ENCODE measurements around the gene RGS6.

RGS6 gene

DNA sequence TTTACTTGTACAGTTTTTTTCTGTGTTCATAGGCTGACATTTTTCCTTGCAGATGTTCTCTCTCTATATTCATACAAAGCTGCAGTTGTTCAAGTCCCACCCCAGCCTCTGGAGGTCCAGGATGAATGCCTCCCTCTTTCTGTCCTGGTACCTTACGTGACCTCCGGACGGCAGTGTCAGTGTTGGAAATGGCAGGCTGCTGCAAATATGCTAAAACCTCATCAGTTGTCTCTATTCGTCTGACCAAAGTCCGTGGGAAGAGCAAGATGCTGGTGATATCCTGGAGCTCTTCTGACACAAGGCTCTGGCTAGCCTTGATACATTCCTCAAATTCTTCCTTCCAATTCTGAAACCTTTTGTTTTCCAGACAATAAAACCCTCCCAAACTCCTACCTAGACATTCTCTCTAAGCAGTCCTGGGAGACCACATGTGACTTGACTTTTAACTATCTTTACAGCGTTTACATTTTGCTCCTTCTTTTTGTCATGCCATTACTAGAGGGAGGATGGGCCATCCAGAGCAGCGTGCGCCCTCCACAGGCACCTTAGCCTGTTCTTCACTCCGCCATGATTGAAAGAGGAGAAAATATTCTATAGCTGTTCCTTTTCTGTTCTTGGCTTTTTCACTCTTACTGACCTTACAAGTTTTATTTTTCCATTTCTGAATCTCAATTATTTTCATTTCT lies 143.6 kb downstream of the RGS6 start:
- no peak overlapping the region for H3K23ac ChIP-seq (ENCODE audit: low read length)
- no peak overlapping the region for H2AK5ac ChIP-seq (ENCODE audit: low read length)
- H2AFZ ChIP-seq (ENCODE audit: insufficient read depth, low read length, poor library complexity) = no peak overlapping the region
- H3K27me3 ChIP-seq (ENCODE audit: insufficient read depth, low read length) = no peaks in the 10 kb centered on the region
- H3K4me3 ChIP-seq (ENCODE audit: low read depth, low read length) = no peak overlapping the region
- H3K14ac ChIP-seq (ENCODE audit: low read length) = no peak overlapping the region
- no peak overlapping the region for H4K12ac ChIP-seq (ENCODE audit: low read depth, low read length)
- no peaks in the 10 kb centered on the region for H3K79me1 ChIP-seq (ENCODE audit: low read length)
- no peak overlapping the region for H2BK120ac ChIP-seq (ENCODE audit: insufficient read depth, low read length, poor library complexity)
- H3K9ac ChIP-seq (ENCODE audit: low read length) = no peak overlapping the region
- H3K27ac ChIP-seq (ENCODE audit: low read depth, low read length) = no peak overlapping the region
- peak in 1 of 2 donors; percentile 11 for DNase-seq
- no peak overlapping the region for H4K8ac ChIP-seq (ENCODE audit: low read depth, low read length)
- H3K36me3 ChIP-seq (ENCODE audit: control insufficient read depth in 1 of 2, insufficient read depth in 2 of 2, low read length in 2 of 2) = no peaks in the 10 kb centered on the region
- WGBS (ENCODE audit: extremely low coverage, insufficient coverage, insufficient read length) = no CpG with 5 or more reads among the region's 9 CpGs
- H3K9me3 ChIP-seq (ENCODE audit: insufficient read depth, low read depth, low read length) = no peaks in the 10 kb centered on the region
- H3K79me2 ChIP-seq (ENCODE audit: control insufficient read depth, insufficient read depth, low read length, poor library complexity) = no peaks in the 10 kb centered on the region
- no peak overlapping the region for H2BK12ac ChIP-seq (ENCODE audit: low read length)
- H3K4me2 ChIP-seq (ENCODE audit: low read length) = no peak overlapping the region
- no peak overlapping the region for H3K4ac ChIP-seq (ENCODE audit: low read depth, low read length)
- H4K91ac ChIP-seq (ENCODE audit: low read depth, low read length) = no peak overlapping the region
- H3K4me1 ChIP-seq (ENCODE audit: control insufficient read depth in 1 of 2, insufficient read depth in 2 of 2, low read length in 2 of 2) = no peaks in the 10 kb centered on the region
- H2BK5ac ChIP-seq (ENCODE audit: low read depth, low read length, poor library complexity) = no peak overlapping the region
- H3K18ac ChIP-seq (ENCODE audit: low read length) = no peak overlapping the region

- H4K8ac ChIP-seq (ENCODE audit: low read depth, low read length) = no peak overlapping the region
- H3K4me3 ChIP-seq (ENCODE audit: low read depth, low read length) = no peak overlapping the region
- no peak overlapping the region for H4K12ac ChIP-seq (ENCODE audit: low read depth, low read length)
- H3K27me3 ChIP-seq (ENCODE audit: insufficient read depth, low read length) = no peaks in the 10 kb centered on the region
- no peak overlapping the region for H2BK120ac ChIP-seq (ENCODE audit: insufficient read depth, low read length, poor library complexity)
- no peaks in the 10 kb centered on the region for H3K79me2 ChIP-seq (ENCODE audit: control insufficient read depth, insufficient read depth, low read length, poor library complexity)
- no peaks in the 10 kb centered on the region for H3K9me3 ChIP-seq (ENCODE audit: insufficient read depth, low read depth, low read length)
- H3K14ac ChIP-seq (ENCODE audit: low read length) = no peak overlapping the region
- H3K4ac ChIP-seq (ENCODE audit: low read depth, low read length) = no peak overlapping the region
- no peak overlapping the region for H2AFZ ChIP-seq (ENCODE audit: insufficient read depth, low read length, poor library complexity)
- no peak overlapping the region for H3K18ac ChIP-seq (ENCODE audit: low read length)
- no peak overlapping the region for H4K91ac ChIP-seq (ENCODE audit: low read depth, low read length)
- H2BK5ac ChIP-seq (ENCODE audit: low read depth, low read length, poor library complexity) = no peak overlapping the region
- H3K23ac ChIP-seq (ENCODE audit: low read length) = no peak overlapping the region
- no peak overlapping the region for H2BK12ac ChIP-seq (ENCODE audit: low read length)
- no peak for DNase-seq
- no CpG with 5 or more reads among the region's 1 CpG for WGBS (ENCODE audit: extremely low coverage, insufficient coverage, insufficient read length)
- no peak overlapping the region for H3K27ac ChIP-seq (ENCODE audit: low read depth, low read length)
- no peak overlapping the region for H3K9ac ChIP-seq (ENCODE audit: low read length)
- H3K4me1 ChIP-seq (ENCODE audit: control insufficient read depth in 1 of 2, insufficient read depth in 2 of 2, low read length in 2 of 2) = no peaks in the 10 kb centered on the region
- H3K4me2 ChIP-seq (ENCODE audit: low read length) = no peak overlapping the region
- H3K79me1 ChIP-seq (ENCODE audit: low read length) = no peaks in the 10 kb centered on the region
- H3K36me3 ChIP-seq (ENCODE audit: control insufficient read depth in 1 of 2, insufficient read depth in 2 of 2, low read length in 2 of 2) = no peaks in the 10 kb centered on the region
- no peak overlapping the region for H2AK5ac ChIP-seq (ENCODE audit: low read length)
These were observed 148.9 kb downstream of the RGS6 start for GRCh38 chr14:72081137-72081536.

GRCh38 chr14:72084935-72085334 lies 152.7 kb downstream of the RGS6 start:
- Histone ChIP-seq H3K23ac (ENCODE audit: low read length) (no peak overlapping the region), H2BK12ac (ENCODE audit: low read length) (no peak overlapping the region), H3K14ac (ENCODE audit: low read length) (no peak overlapping the region), H4K12ac (ENCODE audit: low read depth, low read length) (no peak overlapping the region), H3K4me3 (ENCODE audit: low read depth, low read length) (no peak overlapping the region), H4K8ac (ENCODE audit: low read depth, low read length) (no peak overlapping the region), H2AK5ac (ENCODE audit: low read length) (no peak overlapping the region), H3K4ac (ENCODE audit: low read depth, low read length) (no peak overlapping the region), H3K27ac (ENCODE audit: low read depth, low read length) (no peak overlapping the region), H2BK5ac (ENCODE audit: low read depth, low read length, poor library complexity) (no peak overlapping the region), H3K4me1 (ENCODE audit: control insufficient read depth in 1 of 2, insufficient read depth in 2 of 2, low read length in 2 of 2) (no peaks in the 10 kb centered on the region), H3K79me1 (ENCODE audit: low read length) (no peaks in the 10 kb centered on the region), H3K9me3 (ENCODE audit: insufficient read depth, low read depth, low read length) (no peaks in the 10 kb centered on the region), H3K9ac (ENCODE audit: low read length) (no peak overlapping the region), H2BK120ac (ENCODE audit: insufficient read depth, low read length, poor library complexity) (no peak overlapping the region), H3K27me3 (ENCODE audit: insufficient read depth, low read length) (no peaks in the 10 kb centered on the region), H3K79me2 (ENCODE audit: control insufficient read depth, insufficient read depth, low read length, poor library complexity) (no peaks in the 10 kb centered on the region), H3K18ac (ENCODE audit: low read length) (no peak overlapping the region), H2AFZ (ENCODE audit: insufficient read depth, low read length, poor library complexity) (no peak overlapping the region), H3K4me2 (ENCODE audit: low read length) (no peak overlapping the region), H4K91ac (ENCODE audit: low read depth, low read length) (no peak overlapping the region), H3K36me3 (ENCODE audit: control insufficient read depth in 1 of 2, insufficient read depth in 2 of 2, low read length in 2 of 2) (no peaks in the 10 kb centered on the region)
- WGBS (ENCODE audit: extremely low coverage, insufficient coverage, insufficient read length) = no CpG with 5 or more reads among the region's 8 CpGs
- no peak for DNase-seq

DNA sequence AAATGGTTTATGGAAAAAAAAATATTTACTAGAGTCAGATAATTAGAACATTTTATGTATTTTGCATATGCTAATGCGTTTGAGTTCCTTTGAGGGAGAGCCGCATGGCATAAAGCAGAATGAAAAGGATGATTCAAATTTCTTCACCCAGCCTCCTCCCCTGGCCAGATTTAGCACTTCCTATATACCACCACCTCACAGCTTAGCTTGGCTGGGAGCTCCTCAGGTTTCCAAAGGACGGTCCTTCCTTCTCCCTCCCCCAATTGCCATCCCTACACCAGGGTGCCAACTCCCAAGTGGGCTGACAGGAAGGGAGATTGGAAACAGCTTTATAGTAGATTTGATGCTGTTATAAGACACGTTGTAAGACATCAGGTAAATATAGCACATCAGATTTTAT lies 157.4 kb downstream of the RGS6 start:
- H3K79me2 ChIP-seq (ENCODE audit: control insufficient read depth, insufficient read depth, low read length, poor library complexity) = no peaks in the 10 kb centered on the region
- no peak overlapping the region for H2AK5ac ChIP-seq (ENCODE audit: low read length)
- no peak overlapping the region for H4K91ac ChIP-seq (ENCODE audit: low read depth, low read length)
- H3K23ac ChIP-seq (ENCODE audit: low read length) = no peak overlapping the region
- no peak overlapping the region for H2BK5ac ChIP-seq (ENCODE audit: low read depth, low read length, poor library complexity)
- no peak for DNase-seq
- H3K4me3 ChIP-seq (ENCODE audit: low read depth, low read length) = no peak overlapping the region
- no peaks in the 10 kb centered on the region for H3K27me3 ChIP-seq (ENCODE audit: insufficient read depth, low read length)
- H3K4me2 ChIP-seq (ENCODE audit: low read length) = no peak overlapping the region
- no peaks in the 10 kb centered on the region for H3K79me1 ChIP-seq (ENCODE audit: low read length)
- WGBS (ENCODE audit: extremely low coverage, insufficient coverage, insufficient read length) = no CpG with 5 or more reads among the region's 4 CpGs
- no peaks in the 10 kb centered on the region for H3K36me3 ChIP-seq (ENCODE audit: control insufficient read depth in 1 of 2, insufficient read depth in 2 of 2, low read length in 2 of 2)
- H3K4ac ChIP-seq (ENCODE audit: low read depth, low read length) = no peak overlapping the region
- H2BK12ac ChIP-seq (ENCODE audit: low read length) = no peak overlapping the region
- no peak overlapping the region for H3K9ac ChIP-seq (ENCODE audit: low read length)
- H2BK120ac ChIP-seq (ENCODE audit: insufficient read depth, low read length, poor library complexity) = no peak overlapping the region
- H3K9me3 ChIP-seq (ENCODE audit: insufficient read depth, low read depth, low read length) = no peaks in the 10 kb centered on the region
- no peak overlapping the region for H3K27ac ChIP-seq (ENCODE audit: low read depth, low read length)
- H3K18ac ChIP-seq (ENCODE audit: low read length) = no peak overlapping the region
- H3K14ac ChIP-seq (ENCODE audit: low read length) = no peak overlapping the region
- H4K12ac ChIP-seq (ENCODE audit: low read depth, low read length) = no peak overlapping the region
- H3K4me1 ChIP-seq (ENCODE audit: control insufficient read depth in 1 of 2, insufficient read depth in 2 of 2, low read length in 2 of 2) = no peaks in the 10 kb centered on the region
- H4K8ac ChIP-seq (ENCODE audit: low read depth, low read length) = no peak overlapping the region
- H2AFZ ChIP-seq (ENCODE audit: insufficient read depth, low read length, poor library complexity) = no peak overlapping the region
